ENCODE data around the gene UTS2.

Gene UTS2

DNA sequence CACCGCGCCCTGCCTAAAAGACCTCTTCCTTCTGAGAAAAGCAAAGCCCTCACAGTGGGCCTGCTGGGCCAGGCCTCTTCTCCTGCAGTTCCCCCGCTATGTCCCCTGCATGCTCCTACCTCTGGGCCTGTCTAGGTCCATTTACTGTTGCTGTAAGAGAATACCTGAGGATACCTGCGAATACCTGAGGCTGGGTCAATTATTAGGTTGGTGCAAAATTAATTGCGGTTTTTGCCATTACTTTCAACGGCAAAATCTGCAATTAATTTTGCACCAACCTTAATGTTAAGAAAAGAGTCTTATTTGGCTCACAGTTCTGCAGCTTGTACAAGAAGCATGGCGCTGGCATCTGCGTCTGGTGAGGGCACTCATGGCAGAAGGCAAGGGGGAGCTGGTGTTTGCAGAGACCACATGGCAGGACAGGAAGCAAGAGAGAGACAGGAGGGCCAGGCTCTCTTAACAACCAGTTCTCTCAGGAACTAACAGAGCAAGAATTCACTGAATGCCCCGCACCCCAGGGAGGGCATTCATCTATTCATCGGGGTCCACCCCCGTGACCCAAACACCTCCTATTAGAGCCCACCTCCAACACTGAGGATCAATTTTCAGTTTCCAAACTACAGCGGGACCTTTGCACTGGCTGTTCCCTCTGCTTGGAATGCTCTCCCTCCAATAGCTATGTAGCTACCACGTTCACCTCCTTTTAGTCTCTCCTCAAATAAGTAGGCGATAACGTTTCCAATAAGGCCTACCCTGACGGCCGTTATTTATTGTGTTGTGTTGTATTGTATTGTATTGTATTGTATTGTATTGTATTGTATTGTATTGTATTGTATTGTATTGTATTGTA is 9.6 kb upstream of the UTS2 start:
- DNase-seq (ENCODE audit: low spot score) = no peak

DNA sequence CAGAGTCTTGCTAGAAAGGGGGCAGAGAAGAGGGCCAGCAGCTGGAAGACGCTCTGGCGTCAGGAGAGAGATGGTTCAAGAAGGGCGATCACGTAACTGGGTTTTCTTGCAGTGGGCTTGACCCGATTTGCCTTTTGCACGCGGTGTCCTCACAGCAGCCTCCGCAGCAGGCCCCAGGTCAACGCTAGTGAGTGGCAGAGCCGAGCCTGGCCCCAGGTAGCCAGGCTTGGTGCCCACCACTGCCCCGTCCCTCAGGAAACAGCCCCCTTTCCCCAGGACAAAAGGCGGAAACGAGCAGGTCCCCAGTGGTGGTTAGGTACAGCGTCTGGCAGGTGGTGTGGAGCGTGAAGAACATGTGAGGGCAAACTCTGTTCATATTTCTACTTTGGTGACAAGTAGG is 8.6 kb upstream of the UTS2 start:
- no peak for DNase-seq (ENCODE audit: low spot score)

DNA sequence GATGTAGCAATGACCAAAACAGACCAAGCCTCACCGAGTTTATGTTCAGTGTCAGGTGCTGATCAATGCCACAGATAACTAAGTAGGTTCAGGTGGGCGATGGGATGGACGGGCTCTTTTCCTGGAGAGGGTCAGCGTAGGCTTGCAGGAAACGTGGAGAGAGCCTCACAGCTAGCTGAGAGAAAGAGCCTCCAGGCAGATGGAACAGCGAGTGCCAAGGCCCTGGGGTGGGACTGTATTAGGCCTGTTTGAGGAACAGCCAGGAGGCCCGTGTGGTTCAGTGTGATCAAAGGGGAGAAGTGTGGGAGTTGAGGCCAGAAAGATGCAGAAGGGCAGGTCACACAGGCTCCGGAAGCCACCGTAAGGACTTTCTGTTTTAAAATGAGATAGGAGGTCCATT is 7.3 kb upstream of the UTS2 start:
- no peak for DNase-seq (ENCODE audit: low spot score)

DNA sequence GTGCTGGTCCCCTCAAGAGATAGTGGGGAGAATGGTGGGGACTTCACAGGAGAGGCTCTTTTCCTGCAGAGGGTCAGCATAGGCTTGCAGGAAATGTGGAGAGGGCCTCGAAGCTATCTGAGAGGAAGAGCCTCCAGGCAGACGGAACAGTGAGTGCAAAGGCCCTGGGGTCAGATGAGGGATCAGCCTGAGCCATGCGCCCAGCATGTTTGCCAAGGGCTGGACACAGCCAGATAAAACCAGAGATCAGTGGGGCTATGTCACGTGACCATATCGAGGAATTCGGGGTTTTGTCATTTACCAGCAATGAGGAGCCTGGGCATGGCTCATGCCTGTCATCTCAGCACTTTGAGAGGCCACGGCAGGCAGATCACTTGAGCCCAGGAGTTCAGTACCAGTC is 6.5 kb upstream of the UTS2 start:
- DNase-seq (ENCODE audit: low spot score) = no peak

DNA sequence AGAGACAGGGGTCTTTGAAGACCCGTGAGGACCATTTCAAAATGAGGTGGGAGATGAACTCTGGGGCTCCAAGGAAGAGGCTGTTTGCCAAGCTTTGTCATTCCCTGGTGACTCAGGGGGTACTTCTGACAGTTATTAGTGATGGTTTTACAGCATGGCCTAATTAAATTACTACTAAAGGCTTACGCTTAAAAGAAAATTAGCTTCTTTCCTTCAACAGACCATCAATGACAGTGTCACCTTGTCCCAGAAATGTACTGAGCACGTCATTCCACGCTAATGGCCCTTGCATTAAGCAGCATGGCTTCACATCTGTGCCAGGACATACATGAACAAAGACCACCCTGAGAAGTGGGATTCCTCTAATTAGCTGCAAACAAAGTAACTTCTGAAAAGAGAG is 5.1 kb upstream of the UTS2 start:
- DNase-seq (ENCODE audit: low spot score) = no peak

DNA sequence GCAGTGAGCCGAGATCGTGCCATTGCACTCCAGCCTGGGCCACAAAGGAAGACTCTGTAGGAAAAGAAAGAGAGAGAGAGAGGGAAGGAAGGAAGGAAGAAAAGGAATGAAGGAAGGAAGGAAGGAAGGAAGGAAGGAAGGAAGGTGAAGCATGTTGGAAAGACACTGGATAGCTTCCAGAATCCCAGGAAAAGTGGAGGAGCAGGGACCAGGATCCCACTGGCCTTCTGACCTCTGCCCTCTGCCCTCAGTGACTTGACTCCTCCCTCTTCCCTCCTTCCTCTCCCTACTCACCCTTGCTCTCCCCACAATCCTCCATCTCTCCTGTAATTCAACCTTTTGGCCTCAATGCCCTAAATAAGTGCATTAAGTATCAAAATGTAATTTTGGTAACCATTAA is 4.1 kb upstream of the UTS2 start:
- no peak for DNase-seq (ENCODE audit: low spot score)

DNA sequence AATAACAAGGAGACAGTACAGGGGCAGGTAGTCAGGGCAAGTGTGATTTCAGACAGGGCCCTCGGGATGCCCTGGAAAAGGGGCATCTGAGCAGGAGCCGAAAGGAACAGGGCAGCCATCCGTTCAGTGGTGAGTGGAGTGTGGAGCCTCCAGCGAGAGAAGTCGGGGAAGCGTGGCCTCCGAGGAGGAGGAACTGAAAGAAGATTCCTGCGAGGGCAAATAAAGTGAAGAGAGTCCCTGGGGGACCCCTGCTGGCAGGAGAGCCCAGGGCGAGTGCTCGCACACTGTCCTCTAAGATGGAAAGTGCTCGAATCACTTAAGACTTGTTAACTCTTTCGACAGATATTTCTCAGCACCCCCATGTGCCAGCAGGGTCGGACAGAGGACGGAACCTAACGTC is 3.5 kb upstream of the UTS2 start:
- DNase-seq (ENCODE audit: low spot score) = no peak

DNA sequence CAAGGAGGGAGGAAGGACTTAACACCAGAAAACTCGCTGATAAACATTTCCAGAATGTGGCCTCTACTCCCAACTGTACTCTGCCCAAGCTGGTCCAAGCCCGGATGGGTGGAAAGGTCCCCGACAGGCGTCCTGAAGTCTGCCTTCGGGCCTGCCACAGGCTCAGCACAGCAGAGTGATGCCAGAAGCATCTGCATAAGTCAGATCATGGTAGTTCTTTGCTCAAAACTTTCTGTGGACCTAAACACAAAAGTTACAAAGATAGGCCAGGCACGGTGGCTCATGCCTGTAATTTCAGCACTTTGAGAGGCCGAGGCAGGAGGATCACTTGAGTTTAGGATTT is 790 bp upstream of the UTS2 start:
- no peak for DNase-seq (ENCODE audit: low spot score)

DNA sequence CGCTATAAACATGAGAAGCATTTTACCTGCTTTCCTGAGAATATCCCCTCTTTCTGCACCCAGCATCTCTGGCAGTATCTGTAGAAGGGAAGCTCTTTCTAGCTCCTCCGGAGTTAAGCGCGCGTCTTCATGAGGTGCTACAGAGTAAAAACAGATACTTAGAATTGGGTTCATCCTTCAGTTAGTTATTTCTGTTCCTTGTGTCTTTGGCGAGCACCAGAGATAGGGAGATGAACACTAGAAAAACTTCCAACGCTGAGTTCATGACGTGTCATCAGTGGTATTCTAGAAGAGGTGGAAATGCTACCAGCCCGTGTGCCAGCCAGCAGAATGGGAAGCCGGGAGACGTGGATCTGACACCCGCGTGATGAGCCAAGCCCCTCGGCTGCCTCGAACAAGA is 2.1 kb downstream of the UTS2 start:
- DNase-seq (ENCODE audit: low spot score) = no peak

DNA sequence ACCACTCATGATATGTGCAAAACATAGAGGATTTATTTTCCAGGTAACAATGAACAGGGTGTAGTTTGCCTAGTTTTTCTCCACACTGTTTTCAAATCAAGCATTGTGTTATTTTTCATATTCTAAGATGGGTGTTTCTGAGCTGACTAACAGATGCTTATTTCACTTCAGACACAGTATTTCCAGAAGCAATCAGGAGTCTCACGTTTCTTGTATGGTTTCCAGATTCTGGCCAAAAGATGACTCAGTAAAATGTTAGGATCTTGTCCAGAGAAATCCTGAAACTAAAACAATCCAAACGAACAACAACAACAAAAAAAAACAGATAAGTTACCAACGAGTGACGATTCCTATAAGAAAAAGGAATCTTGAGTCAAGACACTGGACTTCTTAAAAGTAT is 5.3 kb downstream of the UTS2 start:
- peak; percentile 75 for DNase-seq (ENCODE audit: low spot score)

DNA sequence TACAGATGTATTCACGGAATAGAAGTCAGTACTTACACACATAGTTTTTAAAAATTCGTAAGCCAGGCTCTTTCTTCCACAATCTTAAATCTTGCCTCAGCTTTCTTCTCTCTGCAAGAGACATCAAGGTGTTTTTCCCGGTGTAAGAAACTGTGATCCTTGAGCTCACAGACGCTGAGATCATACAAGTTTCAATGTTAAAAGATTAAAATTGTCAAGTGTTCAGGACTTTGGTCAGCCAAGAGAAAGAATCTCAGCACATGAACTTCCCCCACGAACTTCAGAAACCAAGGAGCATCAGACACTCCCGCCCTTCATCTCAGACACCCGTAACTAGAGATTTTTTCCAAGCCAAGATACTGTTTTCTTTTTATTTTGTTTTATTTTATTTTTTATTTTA is 6.2 kb downstream of the UTS2 start:
- no peak for DNase-seq (ENCODE audit: low spot score)

DNA sequence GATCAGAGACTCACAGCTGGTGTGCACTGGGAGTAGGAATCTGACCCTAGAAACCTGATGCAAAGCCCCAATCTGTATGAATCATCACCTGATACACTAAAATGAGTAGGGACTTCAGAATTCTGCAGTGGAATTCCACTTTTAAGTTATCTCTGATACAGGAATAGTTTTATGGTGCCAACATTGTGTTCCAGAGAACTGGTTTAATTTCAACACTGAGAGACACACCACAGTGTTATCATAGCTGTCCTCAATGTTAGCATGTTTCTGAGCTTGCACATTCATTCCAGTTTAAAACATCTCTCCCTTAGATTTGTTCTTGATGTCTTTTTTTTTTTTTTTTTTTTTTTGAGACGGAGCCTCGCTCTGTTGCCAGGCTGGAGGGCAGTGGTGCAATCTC is 7.1 kb downstream of the UTS2 start:
- no peak for DNase-seq (ENCODE audit: low spot score)

DNA sequence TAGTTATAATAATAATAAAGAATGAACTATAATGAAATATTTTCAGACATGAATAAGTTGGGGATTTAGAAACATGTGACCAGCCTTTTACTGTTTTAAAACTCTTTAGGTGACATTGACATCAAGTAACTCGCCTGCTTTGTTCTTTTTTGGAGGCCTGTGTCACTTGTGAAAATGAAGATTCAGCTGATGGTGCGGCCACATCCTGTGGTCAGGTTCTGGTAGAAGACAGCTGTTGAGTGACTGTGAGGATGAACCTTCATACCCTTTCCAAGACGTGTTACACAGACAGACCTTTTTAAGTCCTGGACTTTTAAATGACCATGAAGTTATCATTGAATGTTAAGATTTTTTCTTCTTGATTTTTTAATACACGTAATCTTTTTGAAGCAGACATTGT is 10.3 kb downstream of the UTS2 start:
- no peak for DNase-seq (ENCODE audit: low spot score)

DNA sequence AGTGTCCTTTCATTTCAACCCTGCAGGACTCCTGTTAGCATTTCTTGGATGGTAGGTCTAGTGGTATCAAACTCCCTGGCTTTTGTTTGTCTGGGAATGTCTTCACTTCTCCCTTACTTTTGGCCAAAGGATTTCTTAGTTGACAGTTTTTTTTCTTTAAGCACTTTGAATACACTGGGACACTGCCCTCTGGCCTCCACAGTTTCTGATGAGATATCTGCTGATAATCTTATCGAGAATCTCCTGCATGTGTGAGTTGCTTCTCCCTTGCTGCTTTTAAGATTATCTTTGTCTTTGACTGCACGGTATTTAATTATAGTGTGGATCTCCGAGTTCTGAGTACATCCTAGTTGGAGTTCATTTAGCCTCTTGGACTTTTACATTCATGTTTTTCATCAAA is 13.3 kb downstream of the UTS2 start:
- no peak for DNase-seq (ENCODE audit: low spot score)

DNA sequence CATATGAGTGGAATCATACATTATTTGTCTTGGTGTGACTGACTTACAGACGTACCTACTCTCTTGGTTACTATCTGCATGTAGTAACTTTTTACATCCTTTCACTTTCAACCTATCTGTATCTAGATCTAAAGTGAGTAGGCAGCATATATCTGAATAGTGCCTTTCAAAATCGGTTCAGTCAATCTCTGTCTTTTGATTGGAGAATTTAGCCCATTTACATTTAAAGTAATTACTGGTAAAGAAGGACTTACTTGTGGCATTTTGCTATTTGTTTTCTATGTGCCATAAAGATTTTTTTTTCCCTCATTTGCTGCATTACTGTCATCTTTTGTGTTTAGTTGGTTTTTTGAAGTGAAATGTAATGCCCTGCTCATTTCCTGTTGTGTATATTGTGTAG is 14.2 kb downstream of the UTS2 start:
- DNase-seq (ENCODE audit: low spot score) = no peak

DNA sequence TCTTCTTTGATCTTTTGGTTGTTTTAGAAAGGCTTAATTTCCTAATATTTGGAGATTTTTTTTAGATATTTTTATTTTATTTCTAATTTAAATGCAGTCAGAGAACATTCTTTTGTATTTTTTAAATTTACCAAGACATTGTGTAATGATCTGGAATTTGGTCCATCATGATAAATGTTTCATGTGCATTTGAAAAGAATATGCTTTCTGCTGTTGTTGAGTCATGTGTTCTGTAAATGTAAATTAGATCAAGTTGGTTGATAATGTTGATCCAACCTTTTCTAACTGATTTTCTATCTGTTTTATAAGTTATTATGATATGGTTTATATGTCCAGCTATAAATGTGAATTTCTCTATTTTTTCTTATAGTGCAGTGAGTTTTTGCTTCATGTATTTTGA is 19.8 kb downstream of the UTS2 start:
- DNase-seq (ENCODE audit: low spot score) = no peak

DNA sequence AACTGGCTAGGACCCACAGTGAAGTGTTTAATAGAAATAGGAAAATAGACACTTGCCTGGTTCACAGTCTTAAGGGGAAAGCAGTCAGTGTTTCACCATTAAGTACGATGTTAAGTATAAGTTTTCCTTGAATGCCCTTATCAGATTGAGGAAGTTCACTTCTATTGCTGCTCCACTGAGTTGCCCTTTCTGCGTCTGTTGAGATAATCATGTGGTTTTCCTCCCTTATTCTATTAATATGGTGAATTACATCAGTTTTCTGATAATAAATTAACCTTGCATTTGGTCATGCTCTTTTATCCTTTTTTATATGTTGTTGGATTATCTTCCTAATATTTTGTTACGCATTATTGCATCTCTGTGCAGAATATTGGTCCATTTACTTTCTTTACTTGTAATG is 21.4 kb downstream of the UTS2 start:
- DNase-seq (ENCODE audit: low spot score) = no peak

DNA sequence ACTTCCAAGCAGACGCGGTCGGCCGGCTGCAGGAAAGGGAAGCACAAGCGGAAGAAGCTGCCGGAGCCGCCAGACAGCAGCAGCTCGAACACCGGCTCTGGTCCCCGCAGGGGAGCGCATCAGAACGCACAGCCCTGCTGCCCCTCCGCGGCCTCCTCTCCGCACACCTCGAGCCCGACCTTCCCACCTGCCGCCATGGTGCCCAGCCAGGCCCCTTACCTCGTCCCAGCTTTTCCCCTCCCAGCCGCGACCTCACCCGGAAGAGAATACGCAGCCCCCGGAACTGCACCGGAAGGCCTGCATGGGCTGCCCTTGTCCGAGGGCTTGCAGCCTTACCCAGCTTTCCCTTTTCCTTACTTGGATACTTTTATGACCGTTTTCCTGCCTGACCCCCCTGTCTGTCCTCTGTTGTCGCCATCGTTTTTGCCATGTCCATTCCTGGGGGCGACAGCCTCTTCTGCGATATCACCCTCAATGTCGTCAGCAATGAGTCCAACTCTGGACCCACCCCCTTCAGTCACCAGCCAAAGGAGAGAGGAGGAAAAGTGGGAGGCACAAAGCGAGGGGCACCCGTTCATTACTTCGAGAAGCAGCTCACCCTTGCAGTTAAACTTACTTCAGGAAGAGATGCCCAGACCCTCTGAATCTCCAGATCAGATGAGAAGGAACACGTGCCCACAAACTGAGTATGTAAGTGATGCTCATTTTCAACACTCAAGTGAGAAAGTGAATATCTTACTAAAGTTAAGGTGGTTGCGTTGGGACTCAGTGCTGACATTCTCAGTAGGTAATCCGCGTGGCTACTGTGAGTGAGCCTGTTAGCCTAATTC is 25.5 kb downstream of the UTS2 start:
- DNase-seq (ENCODE audit: low spot score) = no peak

DNA sequence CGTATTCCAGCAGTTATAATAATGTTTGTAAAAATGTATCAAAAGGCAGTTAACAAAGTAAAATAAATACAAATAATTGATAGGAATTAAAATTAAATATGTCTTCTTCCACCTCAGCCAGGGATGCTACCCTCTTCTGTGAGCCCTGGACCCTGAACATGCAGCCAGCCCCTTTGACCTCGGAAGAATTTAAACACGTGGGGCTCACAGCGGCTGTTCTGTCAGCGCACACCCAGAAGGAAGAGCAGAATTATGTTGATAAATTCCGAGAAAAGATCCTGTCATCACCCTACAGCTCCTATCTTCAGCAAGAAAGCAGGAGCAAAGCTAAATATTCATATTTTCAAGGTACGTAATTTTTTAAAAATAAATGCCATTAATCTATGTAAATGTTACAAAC is 26.5 kb downstream of the UTS2 start:
- no peak for DNase-seq (ENCODE audit: low spot score)

DNA sequence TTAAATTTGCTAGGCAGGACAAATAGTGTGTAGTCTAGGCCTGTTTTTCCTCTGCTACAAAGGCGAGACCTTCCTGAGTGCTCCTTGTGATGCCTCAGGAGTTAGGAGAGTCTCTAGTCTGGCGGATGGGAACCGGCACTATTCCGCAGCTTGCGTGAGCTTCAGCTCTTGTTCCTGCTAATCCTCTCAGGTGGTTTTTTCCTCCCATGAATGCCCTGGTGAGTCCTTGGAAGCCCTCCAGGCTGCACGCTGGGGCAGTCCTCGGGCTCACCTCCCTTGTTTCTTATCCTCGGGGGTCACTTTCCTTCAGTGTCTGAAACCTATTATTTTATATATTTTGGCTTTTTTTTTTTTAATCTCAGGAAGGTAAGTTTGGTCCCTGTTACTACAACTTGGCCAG is 28.2 kb downstream of the UTS2 start:
- no peak for DNase-seq (ENCODE audit: low spot score)

DNA sequence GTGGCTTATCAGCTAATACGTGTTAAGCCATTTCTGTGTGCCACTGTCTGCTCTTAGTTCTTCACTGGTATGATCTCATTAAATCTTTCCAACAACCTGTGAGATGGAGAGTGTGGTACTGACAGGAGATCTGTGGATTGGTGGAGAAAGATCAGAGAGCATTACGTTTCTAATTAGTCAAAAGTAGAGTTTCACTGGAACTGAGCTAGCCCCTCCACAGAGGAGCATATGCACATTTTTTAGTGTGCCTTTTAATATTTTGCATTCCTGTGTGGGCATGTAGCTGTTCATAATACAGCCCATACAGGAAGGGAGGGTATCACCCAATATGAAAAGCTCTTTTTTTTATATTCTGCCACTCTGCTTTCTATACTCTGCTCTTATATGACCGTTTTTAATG is 31.6 kb downstream of the UTS2 start:
- no peak for DNase-seq (ENCODE audit: low spot score)

DNA sequence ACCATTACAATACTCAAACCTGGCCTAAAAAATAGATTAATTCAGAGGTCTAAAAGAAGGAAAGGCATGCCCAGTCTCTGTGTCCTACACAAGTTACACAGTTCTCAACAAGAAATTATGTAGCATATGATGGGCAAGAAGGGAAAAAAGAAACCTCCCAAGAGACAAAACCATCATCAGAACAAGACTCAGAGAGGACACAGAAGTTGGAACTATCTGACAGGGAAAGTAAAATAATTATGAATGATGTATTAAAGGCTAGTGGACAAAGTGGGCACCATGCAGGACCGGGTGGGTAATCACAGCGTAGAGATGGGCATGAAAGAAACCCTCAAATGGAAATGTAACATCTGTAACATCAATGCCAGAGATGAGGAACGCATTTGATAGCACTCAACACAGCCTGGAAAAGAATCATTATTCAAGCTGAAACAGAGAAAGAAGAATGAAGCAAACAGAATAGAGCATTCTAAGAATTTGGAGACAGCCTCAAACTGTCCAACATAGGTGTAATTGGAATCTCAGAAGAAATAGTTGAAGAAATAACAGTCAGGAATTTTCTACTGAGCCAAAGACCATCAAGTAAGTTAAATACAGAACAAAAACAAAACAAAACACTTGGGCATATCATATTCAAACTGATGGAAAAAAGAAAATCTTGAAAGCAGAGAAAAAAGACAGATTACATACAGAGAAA is 39.0 kb downstream of the UTS2 start:
- DNase-seq (ENCODE audit: low spot score) = no peak

DNA sequence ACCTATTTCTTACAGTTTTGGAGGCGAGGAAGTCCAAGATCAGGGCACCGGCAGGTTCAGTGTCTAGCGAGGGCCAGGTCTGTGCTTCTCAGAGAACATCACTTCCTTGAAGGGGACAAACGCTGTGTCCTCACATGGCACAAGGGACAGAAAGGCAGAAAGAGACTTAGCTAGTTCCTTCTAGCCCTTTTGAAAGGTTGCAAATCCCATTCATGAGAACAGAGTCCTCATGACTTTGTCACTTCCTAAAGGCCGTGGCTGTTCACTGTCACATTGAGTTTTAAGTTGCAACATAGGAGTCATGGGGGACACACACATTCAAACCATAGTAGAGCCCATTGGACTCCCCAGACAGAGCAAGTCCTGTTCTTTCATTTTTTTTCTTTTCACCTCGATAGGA is 41.4 kb downstream of the UTS2 start:
- no peak for DNase-seq (ENCODE audit: low spot score)
